Measurements from ENCODE around the gene CFAP251. TPM values are rescaled to one million over a fixed set of nuclear protein-coding genes. Genes with fewer than 3 reads are reported as not detected.

The CFAP251 gene
- polyA plus RNA-seq, 1 donor from 2014 or later = 4.0 TPM

GRCh38 chr12:121957861-121958515 is 39.6 kb downstream of the CFAP251 start:
- no peak overlapping the region for H3K27ac ChIP-seq (ENCODE audit: low read length)
- H3K9me2 ChIP-seq (ENCODE audit: insufficient read depth, low read length) = no peaks in the 10 kb centered on the region
- no peaks in the 10 kb centered on the region for H3F3A ChIP-seq (ENCODE audit: insufficient read depth, low read length, poor library complexity, severe bottlenecking)
- no peaks in the 10 kb centered on the region for H4K20me1 ChIP-seq (ENCODE audit: insufficient read depth)
- no peak overlapping the region for H3K9ac ChIP-seq (ENCODE audit: low read length)
- TF ChIP-seq EZH2 (IDR thresholded peaks at IDR 0.05; ENCODE audit: borderline replicate concordance, insufficient read depth, low read length, poor library complexity, severe bottlenecking) (no peak), POLR2AphosphoS5 (IDR thresholded peaks at IDR 0.05) (no peak), RAD21 (conservative IDR thresholded peaks at IDR 0.05) (no peak), MXI1 (conservative IDR thresholded peaks at IDR 0.05; ENCODE audit: poor library complexity, severe bottlenecking) (no peak), REST (IDR thresholded peaks at IDR 0.05; ENCODE audit: borderline replicate concordance) (no peak), EP300 (conservative IDR thresholded peaks at IDR 0.05; ENCODE audit: poor library complexity, severe bottlenecking) (no peak), SMC3 (conservative IDR thresholded peaks at IDR 0.05; ENCODE audit: poor library complexity) (no peak), TAF1 (IDR thresholded peaks at IDR 0.05; ENCODE audit: low read depth) (no peak), CTCF (IDR thresholded peaks at IDR 0.05; ENCODE audit: poor library complexity, severe bottlenecking) (no peak)
- H3K9me3 ChIP-seq (ENCODE audit: low read length) = no peaks in the 10 kb centered on the region
- no peak overlapping the region for H2AFZ ChIP-seq (ENCODE audit: low read depth, low read length)
- no peak overlapping the region for H3K4me3 ChIP-seq (ENCODE audit: low read length)
- no peaks in the 10 kb centered on the region for H3K36me3 ChIP-seq (ENCODE audit: insufficient read depth, low read length)
- no peak overlapping the region for H3K4me2 ChIP-seq (ENCODE audit: low read length)
- H3K27me3 ChIP-seq (ENCODE audit: insufficient read depth, low read depth, low read length) = no peaks in the 10 kb centered on the region
- H3K79me2 ChIP-seq (replicated peaks; ENCODE audit: insufficient read depth, low read length) = no peaks in the 10 kb centered on the region

GRCh38 chr12:121958541-121959240 is 40.3 kb downstream of the CFAP251 start:
- H3K27me3 ChIP-seq (ENCODE audit: insufficient read depth, low read depth, low read length) = no peaks in the 10 kb centered on the region
- H3K4me3 ChIP-seq (ENCODE audit: low read length) = no peak overlapping the region
- no peak for TF ChIP-seq REST (IDR thresholded peaks at IDR 0.05; ENCODE audit: borderline replicate concordance)
- TF ChIP-seq SMC3 (conservative IDR thresholded peaks at IDR 0.05; ENCODE audit: poor library complexity) = no peak
- TF ChIP-seq EP300 (conservative IDR thresholded peaks at IDR 0.05; ENCODE audit: poor library complexity, severe bottlenecking) = no peak
- TF ChIP-seq CTCF (IDR thresholded peaks at IDR 0.05; ENCODE audit: poor library complexity, severe bottlenecking) = no peak
- no peak for TF ChIP-seq POLR2AphosphoS5 (IDR thresholded peaks at IDR 0.05)
- TF ChIP-seq TAF1 (IDR thresholded peaks at IDR 0.05; ENCODE audit: low read depth) = no peak
- no peak for TF ChIP-seq MXI1 (conservative IDR thresholded peaks at IDR 0.05; ENCODE audit: poor library complexity, severe bottlenecking)
- no peak for TF ChIP-seq RAD21 (conservative IDR thresholded peaks at IDR 0.05)
- no peak for TF ChIP-seq EZH2 (IDR thresholded peaks at IDR 0.05; ENCODE audit: borderline replicate concordance, insufficient read depth, low read length, poor library complexity, severe bottlenecking)
- H3F3A ChIP-seq (ENCODE audit: insufficient read depth, low read length, poor library complexity, severe bottlenecking) = no peaks in the 10 kb centered on the region
- no peaks in the 10 kb centered on the region for H3K36me3 ChIP-seq (ENCODE audit: insufficient read depth, low read length)
- no peaks in the 10 kb centered on the region for H3K9me2 ChIP-seq (ENCODE audit: insufficient read depth, low read length)
- no peak overlapping the region for H3K4me2 ChIP-seq (ENCODE audit: low read length)
- H3K27ac ChIP-seq (ENCODE audit: low read length) = no peak overlapping the region
- H3K79me2 ChIP-seq (replicated peaks; ENCODE audit: insufficient read depth, low read length) = no peaks in the 10 kb centered on the region
- H3K9me3 ChIP-seq (ENCODE audit: low read length) = no peaks in the 10 kb centered on the region
- no peak overlapping the region for H2AFZ ChIP-seq (ENCODE audit: low read depth, low read length)
- H3K9ac ChIP-seq (ENCODE audit: low read length) = no peak overlapping the region
- H4K20me1 ChIP-seq (ENCODE audit: insufficient read depth) = no peaks in the 10 kb centered on the region
